HG02884 (cell line): Measurements from ENCODE around the gene STK11IP.

Experiments used
- ATAC-seq: cut with Tn5 transposase; IDR thresholded peaks from one replicate; pipeline ENCODE4 v1.9.1; 2021; ENCODE audit warnings: mild to moderate bottlenecking, moderate library complexity; ENCODE audit not compliant: unreplicated experiment

The STK11IP gene, protein sequence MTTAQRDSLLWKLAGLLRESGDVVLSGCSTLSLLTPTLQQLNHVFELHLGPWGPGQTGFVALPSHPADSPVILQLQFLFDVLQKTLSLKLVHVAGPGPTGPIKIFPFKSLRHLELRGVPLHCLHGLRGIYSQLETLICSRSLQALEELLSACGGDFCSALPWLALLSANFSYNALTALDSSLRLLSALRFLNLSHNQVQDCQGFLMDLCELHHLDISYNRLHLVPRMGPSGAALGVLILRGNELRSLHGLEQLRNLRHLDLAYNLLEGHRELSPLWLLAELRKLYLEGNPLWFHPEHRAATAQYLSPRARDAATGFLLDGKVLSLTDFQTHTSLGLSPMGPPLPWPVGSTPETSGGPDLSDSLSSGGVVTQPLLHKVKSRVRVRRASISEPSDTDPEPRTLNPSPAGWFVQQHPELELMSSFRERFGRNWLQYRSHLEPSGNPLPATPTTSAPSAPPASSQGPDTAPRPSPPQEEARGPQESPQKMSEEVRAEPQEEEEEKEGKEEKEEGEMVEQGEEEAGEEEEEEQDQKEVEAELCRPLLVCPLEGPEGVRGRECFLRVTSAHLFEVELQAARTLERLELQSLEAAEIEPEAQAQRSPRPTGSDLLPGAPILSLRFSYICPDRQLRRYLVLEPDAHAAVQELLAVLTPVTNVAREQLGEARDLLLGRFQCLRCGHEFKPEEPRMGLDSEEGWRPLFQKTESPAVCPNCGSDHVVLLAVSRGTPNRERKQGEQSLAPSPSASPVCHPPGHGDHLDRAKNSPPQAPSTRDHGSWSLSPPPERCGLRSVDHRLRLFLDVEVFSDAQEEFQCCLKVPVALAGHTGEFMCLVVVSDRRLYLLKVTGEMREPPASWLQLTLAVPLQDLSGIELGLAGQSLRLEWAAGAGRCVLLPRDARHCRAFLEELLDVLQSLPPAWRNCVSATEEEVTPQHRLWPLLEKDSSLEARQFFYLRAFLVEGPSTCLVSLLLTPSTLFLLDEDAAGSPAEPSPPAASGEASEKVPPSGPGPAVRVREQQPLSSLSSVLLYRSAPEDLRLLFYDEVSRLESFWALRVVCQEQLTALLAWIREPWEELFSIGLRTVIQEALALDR

DNA sequence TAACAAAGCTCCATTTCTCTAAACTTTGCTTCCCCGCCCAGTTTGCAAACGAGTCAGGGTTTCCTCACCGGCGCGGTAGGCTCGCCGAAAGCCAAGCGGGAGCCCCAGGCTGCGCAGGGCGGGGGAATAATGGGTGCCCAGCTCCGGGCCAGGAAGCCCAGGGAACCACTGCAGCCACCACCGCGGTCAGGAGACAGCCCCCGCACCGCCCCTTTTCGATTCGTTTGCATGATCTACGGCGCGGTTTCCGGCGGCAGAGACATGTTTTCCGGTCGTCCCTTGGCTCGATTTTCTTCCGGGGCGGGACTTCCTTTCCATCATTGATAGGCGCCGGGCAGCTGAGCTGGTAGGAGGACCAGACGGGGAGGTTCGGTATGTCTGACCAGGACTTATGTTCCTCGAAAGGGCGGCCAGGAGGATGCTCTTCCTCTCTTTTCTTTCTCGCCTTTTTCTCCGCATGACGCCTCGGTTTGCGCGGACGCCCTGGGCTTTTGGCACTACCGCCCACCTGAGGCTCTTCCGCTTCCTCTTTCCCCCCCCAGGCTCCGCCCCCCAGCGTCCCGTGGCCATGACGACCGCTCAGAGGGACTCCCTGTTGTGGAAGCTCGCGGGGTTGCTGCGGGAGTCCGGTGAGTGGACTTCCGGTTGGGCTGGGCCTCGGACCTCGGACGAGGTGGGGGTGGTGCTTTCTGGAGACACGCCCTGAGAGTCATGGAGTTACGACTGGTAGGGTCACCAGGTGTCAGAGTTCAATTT is at the start of gene STK11IP:
TSS of gene STK11IP (plus strand) at position 306 of the 756 bp plus-strand sequence. CDS start at position 569, 263 bp downstream.
- peak; percentile 88 for ATAC-seq

DNA sequence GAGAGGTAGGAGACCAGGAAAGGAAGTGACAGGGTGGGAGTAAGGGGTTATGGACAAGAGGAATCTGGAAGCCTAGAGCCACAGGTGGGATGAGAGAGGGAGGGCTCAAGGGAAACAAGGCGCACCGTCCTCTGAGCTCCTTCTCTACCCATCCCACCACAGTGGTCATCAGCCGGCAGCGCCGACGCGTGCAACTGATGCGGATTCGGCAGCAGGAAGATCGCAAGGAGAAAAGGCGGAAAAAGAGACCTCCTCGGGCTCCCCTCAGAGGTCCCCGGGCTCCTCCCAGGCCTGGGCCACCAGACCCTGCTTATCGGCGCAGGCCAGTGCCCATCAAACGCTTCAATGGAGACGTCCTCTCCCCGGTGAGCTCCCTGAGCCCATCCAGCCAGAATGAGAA is 48.7 kb upstream of the STK11IP start:
- ATAC-seq = no peak

DNA sequence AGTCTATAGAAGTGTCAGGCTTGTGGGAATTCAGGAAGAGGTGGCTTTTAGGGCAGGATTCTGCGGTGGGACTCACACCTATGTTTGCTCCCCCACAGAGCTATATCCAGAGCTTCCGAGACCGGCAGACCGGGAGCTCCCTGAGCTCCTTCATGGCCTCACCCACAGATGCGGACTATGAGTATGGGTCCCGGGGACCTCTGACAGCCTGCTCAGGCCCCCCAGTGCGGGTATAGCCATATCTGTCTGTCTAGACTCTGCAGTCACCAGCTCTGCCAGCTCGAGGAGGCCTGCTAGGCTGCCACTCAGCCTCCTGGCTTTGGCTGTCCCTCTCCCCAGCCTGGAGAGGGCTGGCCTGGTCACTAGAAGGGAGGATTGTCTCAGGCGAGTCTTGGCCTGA is 48.0 kb upstream of the STK11IP start:
- ATAC-seq = no peak

DNA sequence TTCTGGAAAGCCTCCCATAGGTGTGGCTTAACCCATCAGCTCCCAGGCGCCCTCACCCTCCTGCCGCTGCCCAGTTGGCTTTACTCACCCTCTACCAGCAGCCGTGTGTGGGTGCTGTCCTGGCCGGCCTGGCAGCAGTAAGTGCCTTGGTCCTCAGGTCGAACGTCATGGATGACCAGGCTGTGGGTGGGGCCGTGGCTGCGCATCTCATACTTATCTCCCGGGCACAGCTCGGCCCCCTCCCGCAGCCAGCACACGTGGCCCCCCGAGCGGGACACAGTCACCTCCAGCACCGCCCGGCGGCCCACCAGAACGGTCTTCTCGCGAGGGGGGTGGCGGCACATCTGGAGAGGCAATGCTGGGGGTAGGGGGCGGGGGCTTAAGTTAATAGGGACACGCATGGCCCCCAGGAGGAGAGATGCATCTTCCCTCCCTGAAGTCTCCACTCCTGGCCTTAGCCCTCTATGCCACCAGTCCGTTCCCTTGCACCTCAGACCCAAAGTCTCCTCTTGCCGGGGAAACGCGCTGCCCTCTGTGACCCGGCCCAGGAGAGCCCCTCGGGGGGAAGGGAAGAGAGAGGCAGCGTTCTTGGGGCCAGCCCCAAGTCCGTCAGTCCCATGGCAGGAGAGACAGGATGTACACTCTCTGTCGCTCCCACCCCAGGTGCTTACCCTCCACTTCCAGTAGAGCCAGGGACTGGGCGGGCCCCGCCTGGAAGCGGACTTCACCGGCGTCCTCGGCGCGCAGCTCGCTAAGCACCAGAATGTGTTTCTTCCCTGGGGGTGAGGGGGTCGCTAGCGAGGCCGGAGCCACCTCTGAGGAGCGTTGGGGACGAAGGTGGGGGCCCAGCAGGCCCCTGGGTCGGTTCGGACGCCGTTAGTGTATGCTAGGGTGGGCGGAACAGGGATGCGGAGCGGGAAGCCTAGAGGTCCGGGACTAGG is 45.9 kb upstream of the STK11IP start:
- peak; percentile 15 for ATAC-seq

DNA sequence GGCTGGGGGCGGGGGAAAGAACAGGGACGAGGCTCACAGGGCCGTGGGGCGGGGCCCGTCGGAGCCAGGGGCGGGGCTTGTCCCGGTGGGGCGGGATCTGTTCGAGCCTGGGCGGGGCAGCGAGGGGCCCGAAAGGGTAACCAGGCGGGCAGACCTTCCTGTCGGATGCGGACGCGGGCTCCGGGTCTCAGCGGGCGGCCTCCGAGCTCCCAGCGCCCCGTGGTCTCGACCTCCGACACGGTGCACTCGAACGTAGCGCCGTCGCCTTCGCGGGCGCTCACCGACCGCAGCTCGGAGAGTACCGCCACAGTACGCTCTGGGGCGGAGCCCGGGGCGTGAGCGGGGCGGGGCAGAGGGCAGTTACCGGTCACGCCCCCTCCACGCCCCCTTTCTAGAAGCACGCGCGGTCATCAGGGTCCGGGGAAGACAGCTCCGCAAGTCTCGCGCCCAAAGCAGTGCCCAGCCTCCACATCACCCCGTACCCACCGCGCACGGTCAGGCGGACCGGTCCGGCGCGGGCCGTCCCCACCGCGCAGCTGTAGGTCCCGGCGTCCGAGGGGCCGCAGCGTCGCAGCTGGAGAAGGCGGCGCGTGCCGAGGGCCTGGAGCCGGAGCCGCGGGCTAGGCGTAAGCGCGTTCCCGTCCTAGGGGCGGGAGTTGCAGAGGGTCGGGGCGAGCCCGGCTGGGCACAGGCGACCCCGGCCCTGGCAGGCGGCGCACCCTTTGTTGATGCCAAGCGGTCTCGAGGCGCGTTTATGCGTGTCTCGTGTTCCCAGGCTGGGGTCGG is 45.1 kb upstream of the STK11IP start:
- ATAC-seq = peak; percentile 91

DNA sequence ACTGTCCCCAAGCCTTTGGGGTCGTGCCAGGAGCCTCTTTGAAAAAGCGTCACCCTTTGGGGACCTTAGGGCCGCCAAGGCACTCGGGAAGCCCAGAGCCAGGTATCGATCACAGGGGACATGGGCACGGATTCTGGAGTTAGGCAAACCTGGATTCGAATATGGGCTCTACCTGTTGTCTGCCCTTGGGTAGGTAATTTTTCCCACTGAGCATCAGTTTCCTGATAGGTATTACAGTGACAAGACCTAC is 44.6 kb upstream of the STK11IP start:
- ATAC-seq = no peak

DNA sequence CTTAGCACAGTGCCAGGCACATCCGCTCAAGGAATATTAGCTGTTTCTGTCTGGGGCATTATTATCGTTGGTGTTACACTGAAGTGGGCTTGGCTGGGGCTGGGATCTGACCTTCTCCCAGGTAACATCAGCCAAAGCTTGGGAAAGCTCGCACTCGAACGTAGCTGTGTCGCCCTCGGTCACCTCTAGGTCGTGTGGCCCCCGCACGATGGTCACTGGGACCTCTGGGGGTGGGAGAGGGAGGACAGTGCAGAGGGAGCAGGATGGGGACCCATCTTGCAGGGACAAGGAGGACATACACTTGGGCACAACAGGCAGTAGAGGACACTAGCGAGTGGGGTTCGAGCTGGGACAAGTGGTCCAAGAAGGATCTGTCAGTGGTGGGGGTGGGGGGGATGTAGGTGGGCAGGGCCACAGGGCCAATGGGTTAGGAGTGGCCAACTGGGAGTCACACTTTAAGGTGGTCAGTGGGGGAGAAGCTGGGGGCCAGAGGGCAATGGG is 44.1 kb upstream of the STK11IP start:
- ATAC-seq = no peak

DNA sequence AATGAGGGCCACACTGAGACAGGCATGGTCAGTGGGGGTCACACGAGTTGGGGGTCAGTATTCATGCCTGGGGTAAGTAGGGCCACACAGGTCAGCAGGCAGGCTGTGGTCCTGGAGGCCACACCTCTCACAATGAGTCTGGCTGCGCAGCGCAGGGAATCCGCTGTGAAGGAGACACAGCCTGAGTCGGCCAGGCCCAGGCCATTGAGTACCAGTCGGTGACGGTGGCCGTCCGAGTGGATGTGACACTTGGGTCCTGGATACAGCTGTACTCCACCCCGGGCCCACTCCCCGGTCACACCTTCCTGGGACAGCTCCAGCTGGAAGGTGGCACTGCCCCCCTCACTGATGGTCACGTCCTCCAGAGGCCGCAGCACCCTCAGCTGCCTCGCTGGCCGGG is 43.3 kb upstream of the STK11IP start:
- no peak for ATAC-seq

DNA sequence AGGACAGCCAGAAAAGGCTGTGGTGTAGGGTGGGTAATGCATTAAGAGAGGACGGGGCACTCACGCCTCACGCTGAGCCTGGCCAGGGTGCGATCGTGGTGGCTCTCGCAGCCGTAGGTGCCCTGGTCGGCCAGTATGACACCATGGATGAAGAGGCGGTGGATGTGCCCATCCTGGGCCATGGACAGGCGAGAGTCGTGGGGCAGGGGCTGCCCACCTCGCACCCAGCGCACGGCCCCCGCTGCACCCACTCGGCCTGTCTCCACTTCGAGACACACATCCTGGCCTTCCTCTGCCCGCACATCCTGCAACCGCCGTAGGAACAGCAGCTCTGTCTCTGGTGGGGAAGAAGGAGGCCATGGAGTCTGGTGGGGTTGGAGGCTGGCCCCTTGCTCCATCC is 41.7 kb upstream of the STK11IP start:
- ATAC-seq = no peak

DNA sequence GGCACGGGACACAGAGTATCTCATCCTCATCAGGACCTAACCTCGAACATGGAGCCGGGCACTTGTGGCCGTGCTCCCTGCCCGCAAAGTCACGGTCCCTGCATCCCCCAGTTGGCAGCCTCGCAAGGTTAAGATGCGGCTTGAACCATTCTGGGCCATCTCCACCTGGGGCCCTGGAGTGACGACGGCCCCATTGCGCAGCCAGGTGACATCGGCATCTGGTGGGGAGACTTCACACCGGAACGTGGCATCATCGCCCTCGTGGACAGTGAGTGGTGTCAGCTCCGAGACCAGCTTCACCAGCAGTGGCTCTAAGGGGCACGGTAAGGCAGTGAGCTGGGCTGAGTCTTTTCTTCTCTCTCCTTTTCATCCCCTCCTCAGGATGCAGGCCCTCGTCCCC is 41.2 kb upstream of the STK11IP start:
- no peak for ATAC-seq

DNA sequence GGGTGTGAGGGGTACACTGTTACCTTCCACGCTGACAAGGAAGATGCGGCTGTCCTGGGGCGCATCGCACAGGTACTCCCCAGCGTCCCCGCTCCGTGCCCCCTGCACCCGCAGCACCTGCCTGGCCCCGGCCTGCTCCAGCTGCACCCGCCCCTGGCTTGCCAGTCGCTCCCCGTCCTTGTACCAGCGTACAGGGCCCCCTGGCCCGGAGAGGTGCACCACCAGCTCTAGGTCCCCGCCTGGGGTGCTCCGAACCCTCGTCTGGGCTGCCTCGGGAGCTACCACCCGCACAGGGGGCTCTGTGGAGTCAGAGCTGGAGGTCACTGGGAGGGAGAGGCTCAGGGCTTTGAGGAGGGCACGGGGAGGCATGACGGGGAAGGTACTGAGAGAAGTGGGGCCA is 40.3 kb upstream of the STK11IP start:
- ATAC-seq = no peak

DNA sequence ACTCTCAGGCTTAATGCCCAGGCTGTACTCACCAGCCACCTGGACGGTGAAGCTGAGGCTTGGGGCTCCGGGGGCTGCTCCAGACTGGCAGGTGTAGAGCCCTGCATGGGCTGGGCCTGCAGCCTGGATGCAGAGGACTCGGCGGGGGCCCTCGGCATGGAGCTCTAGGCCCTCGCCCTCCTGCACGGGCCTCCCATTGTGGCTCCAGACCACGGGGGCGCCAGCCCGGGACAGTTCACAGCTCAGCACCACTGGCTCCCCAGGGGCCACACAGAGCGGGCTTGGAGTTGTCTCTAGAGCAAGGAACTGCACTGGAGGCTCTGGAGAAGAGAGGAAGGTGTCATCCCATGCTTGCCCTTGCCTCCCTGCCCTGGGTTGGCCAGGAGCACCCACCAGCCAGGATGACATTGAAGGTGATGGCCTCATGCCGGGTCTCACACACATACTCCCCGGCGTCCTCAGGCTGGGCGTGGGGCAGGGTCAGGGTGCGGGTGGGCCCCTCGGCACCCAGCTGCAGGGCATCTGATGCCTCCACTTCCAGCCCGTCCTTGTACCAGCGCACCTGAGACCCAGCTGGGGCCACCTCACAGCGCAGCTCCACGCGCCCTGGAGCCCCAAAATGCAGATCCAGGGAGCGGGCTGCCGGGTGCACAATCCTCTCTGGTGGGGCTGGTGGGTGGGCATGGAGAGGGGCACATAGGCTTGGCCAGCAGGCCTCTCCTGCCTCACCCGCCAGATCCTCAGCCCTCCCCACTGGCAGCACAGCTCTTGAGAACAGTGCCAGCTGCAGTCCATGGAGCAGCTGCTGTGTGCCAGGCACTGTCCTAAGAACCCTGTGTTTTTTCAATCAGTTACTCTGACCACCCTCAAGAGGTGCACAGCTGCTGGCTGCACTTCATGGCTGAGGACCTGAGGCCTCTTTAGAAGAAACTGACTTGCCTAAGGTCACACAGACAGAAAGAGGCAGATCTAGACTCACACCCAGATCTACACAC is 39.6 kb upstream of the STK11IP start:
- ATAC-seq = no peak

DNA sequence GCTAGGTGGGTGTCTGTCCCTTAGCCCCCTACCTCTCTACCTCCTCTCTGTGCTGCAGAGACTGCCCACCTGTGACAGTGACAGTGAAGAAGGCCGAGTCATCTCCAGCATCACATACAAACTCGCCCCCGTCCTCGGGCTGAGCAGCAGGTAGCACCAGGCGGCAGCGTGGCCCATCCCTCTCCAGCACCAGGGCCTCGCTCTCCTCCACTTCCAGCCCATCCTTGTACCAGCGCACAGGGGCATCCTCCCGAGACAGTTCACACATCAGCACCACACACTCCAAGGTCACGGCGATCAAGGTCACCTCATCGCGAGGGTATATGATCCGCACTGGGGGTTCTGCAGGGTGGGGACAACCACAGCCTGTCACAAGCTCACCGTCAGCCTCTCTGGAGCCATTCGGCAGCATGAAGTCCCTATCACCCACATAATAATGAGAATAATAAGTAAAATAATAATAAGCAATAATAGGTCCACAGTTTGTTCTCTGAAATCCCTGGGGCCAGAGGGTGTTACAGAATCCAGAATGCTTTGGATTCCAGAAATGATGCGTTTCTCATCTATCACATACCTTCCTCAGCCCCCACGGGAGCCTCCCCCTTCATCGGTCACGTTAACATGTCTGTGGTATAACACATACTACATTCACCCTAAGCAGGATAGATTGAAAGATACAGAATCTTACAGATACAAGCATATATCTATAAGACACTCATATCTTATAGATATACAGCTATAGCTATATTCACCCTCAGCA is 38.3 kb upstream of the STK11IP start:
- ATAC-seq = no peak

DNA sequence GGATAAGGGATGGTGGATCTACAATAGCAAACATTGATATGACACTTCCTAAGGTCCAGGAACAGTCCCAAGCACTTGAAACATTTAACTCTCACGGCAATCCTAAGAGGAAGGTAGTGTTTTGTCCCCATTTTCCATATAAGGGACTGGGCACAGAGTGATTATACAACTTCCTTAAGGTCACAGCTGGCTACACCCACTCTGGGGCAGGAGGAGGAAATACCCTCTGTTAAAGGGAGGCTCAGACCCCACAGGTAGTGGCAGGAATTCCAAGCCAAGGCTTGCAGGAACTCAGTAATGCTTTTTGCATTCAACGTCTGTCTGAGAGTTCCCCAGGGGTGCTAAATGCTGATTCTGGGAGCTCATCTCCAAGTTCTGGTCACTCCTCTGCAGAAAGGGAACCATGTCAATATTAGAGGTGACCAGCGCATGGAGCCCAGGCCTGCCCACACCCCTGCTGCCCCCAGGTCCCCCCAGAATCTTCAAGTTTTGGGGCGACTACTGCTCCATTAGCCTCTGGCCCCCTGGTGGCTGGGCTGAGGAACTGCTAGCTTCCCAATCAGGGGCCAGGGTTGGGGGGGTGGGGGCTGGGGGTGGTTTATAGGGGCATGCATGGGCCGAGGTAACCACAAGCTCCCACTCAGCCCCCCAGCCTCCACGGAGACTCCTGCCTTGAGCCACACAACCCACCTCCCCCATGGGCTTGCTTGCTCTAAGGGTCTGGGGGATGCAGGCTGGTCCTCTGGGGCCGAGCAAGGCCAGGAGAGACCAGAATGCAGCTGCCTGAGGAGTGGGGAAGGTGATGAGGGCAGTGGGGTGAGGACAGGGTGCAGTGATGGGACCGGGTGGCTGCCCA is 37.4 kb upstream of the STK11IP start:
- no peak for ATAC-seq

DNA sequence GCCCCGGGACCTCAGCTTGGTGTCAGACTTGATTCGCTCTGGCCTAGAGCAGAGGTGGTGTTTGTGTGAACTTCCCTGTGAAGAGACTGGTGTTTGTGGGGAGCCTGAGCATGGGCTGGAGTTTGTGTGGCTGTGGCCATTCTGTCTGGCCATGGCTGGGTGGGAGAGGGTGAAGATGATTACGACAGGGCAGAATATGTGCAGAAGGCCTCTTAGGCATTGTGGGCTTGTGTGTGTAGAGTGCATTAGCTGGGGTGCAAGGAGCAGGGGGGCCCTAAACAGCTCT is 36.8 kb upstream of the STK11IP start:
- ATAC-seq = no peak
